K562 (cell line): ENCODE results near the gene PLCD1. TPM values are rescaled to one million over a fixed set of nuclear protein-coding genes. Genes with fewer than 3 reads are reported as not detected.

Experiments used
- ATAC-seq: fragments of 200-7000 bp; cut with Tn5 transposase; 3 replicates; pipeline ENCODE4 v1.9.1; 2020; ENCODE audit warnings: moderate library complexity
- BruUV-seq: library from RNA; stranded (reverse); fragments of 400-500 nt; replicated peaks from 2 replicates; lab custom pipeline; 2021; lab: Mats Ljungman, UMichigan
- CTCF ChIA-PET: fragments of 300-600 bp; formaldehyde crosslinking; extraction: SDS; loops from one replicate; lab custom pipeline; 2021; ENCODE audit warnings: low intra/inter-chr PET ratio; lab: Yijun Ruan, JAX
- POLR2A ChIA-PET: fragments of 300-600, 350-650 bp; sonication (Branson Sonifier 250); formaldehyde crosslinking; extraction: SDS; loops from one replicate; lab custom pipeline; 2021; ENCODE audit warnings: antibody characterized with exemption, inconsistent platforms; lab: Yijun Ruan, JAX
- DNase-seq, 4 experiments: peaks; one replicate each; pipeline versions ENCODE4 v3.0.0 to v3.0.0-alpha.2; 2011 to 2018; ENCODE audit warnings: low spot score in 3 of 4, mixed read lengths in 3 of 4; ENCODE audit errors: extremely low read depth in 1 of 4
- FAIRE-seq: peaks from 2 replicates; lab custom pipeline; 2011; peaks lifted over from hg19 to GRCh38; lab: Jason Lieb, UNC
- H2AFZ ChIP-seq: 2 replicates; pipeline ENCODE4 v1.6.0; 2011; ENCODE audit warnings: low read depth, low read length, control low read depth, inconsistent platforms
- H3K27ac ChIP-seq: fragments of 200-600 bp; 3 replicates; pipeline ENCODE4 v1.8.0; 2011; ENCODE audit warnings: low read depth, mild to moderate bottlenecking, control low read depth, inconsistent platforms, low read length, moderate library complexity, mixed read lengths; ENCODE audit errors: extremely low read depth
- H3K27me3 ChIP-seq, 2 experiments: fragments of 300-600 bp in 1 of 2; 2 replicates in 1 of 2; 3 replicates in 1 of 2; pipeline versions ENCODE4 v1.6.0 to v1.8.0; 2011; ENCODE audit warnings: inconsistent platforms in 2 of 2, low read length in 2 of 2, mild to moderate bottlenecking in 1 of 2, mixed read lengths in 1 of 2, moderate library complexity in 1 of 2; ENCODE audit not compliant: control insufficient read depth in 2 of 2, insufficient read depth in 2 of 2
- H3K36me3 ChIP-seq: fragments of 300-600 bp; 3 replicates; pipeline ENCODE4 v1.8.0; 2011; ENCODE audit warnings: mild to moderate bottlenecking, low read length, inconsistent platforms; ENCODE audit not compliant: control insufficient read depth, insufficient read depth
- H3K4me1 ChIP-seq, 2 experiments: fragments of 200-600 bp in 1 of 2; replicated peaks in 1 of 2; 2 replicates in 1 of 2; 3 replicates in 1 of 2; pipeline versions ENCODE4 v1.5.1 to v1.8.0; 2011; ENCODE audit warnings: inconsistent platforms in 2 of 2, low read length in 2 of 2, mild to moderate bottlenecking in 1 of 2, mixed read lengths in 1 of 2, moderate library complexity in 1 of 2; ENCODE audit not compliant: control insufficient read depth in 2 of 2, insufficient read depth in 2 of 2
- H3K4me2 ChIP-seq: 2 replicates; pipeline ENCODE4 v1.6.1; 2011; ENCODE audit warnings: low read length, control low read depth, inconsistent platforms, mixed read lengths; ENCODE audit not compliant: insufficient read depth
- H3K4me3 ChIP-seq: fragments of 200-600 bp; sonication (generic), shearing (Covaris generic); 2 replicates; pipeline ENCODE4 v1.5.1; 2016; ENCODE audit warnings: control low read depth, inconsistent platforms
- H3K79me2 ChIP-seq: fragments of 200-600 bp; 3 replicates; pipeline ENCODE4 v1.8.0; 2011; ENCODE audit warnings: low read length, inconsistent platforms; ENCODE audit not compliant: control insufficient read depth, insufficient read depth
- H3K9ac ChIP-seq, 2 experiments: 2 replicates each; pipeline versions ENCODE4 v1.6.0 to v1.6.1; 2011; ENCODE audit warnings: low read depth in 2 of 2, low read length in 2 of 2, control low read depth in 1 of 2, inconsistent platforms in 1 of 2, mild to moderate bottlenecking in 1 of 2, mixed read lengths in 1 of 2; ENCODE audit not compliant: insufficient read depth in 1 of 2
- H3K9me1 ChIP-seq: one replicate; pipeline ENCODE4 v1.6.0; 2011; ENCODE audit warnings: inconsistent platforms, mild to moderate bottlenecking, low read length, moderate library complexity; ENCODE audit not compliant: control insufficient read depth, insufficient read depth
- H3K9me3 ChIP-seq: replicated peaks from 2 replicates; pipeline ENCODE4 v1.5.1; 2011; ENCODE audit warnings: low read depth, low read length, inconsistent platforms; ENCODE audit not compliant: control insufficient read depth, insufficient read depth
- H4K20me1 ChIP-seq: replicated peaks from 2 replicates; pipeline ENCODE4 v1.6.1; 2011; ENCODE audit warnings: low read length, inconsistent platforms, mixed read lengths; ENCODE audit not compliant: control insufficient read depth, insufficient read depth
- FOXK1 ChIP-seq: sonication (generic); formaldehyde crosslinking; IDR thresholded peaks from 2 replicates; pipeline ENCODE4 v1.8.0; 2022; ENCODE audit warnings: missing genetic modification reagents, mild to moderate bottlenecking, borderline replicate concordance
- ZBTB7A ChIP-seq: IDR thresholded peaks from 2 replicates; pipeline ENCODE4 v1.6.1; 2011; ENCODE audit warnings: low read depth, mild to moderate bottlenecking, low read length, moderate library complexity, borderline replicate concordance; ENCODE audit not compliant: control insufficient read depth
- ZZZ3 ChIP-seq: fragments of 450-650 bp; IDR thresholded peaks from 2 replicates; pipeline ENCODE4 v1.6.1; 2016; ENCODE audit warnings: antibody characterized with exemption, mild to moderate bottlenecking, moderate library complexity
- WGBS: fragments of 100-300 bp; shearing (Covaris generic); methylation state at CpG from one replicate; pipeline ENCODE4 v1.1.6; 2016; ENCODE audit warnings: low coverage, mixed read lengths; ENCODE audit not compliant: insufficient coverage; ENCODE audit errors: missing lambda C conversion rate; 5-methylcytosine and 5-hydroxymethylcytosine counted together
- in situ Hi-C: fragments of 300-500 bp; cut with MboI; formaldehyde crosslinking; loops from 4 replicates; pipeline ENCODE4 v1.15.0; 2018; ENCODE audit warnings: inconsistent platforms, mixed read lengths
- intact Hi-C: fragments of 100-400 bp; cut with micrococcal nuclease; formaldehyde crosslinking; loops from 2 replicates; pipeline ENCODE4 v1.14.2; 2022
- polyA plus RNA-seq, 8 experiments: library from polyadenylated mRNA; depleted of rRNA in 4 of 8; stranded (reverse) in 5 of 8; unstranded in 3 of 8; fragments of >200 nt; fragmentation: Nextera tagmentation in 2 of 8; fragmentation: Illumina TruSeq in 1 of 8; extraction: Ambion mirVana in 2 of 8; extraction: Trizol in 1 of 8; gene quantifications; 2 replicates each; pipeline versions ENCODE4 v1.2.1 to v1.2.3, GENCODE V29; 2011 to 2014; ENCODE audit warnings: inconsistent platforms in 1 of 8, missing spikeins in 1 of 8
- total RNA-seq, 7 experiments: library from RNA; depleted of rRNA in 6 of 7; stranded (reverse); fragments of >200 nt in 6 of 7; fragmentation: Illumina TruSeq in 2 of 7; extraction: Trizol in 2 of 7; gene quantifications; 2 replicates each; pipeline versions ENCODE4 v1.2.1 to v1.2.3, GENCODE V29; 2011 to 2021; ENCODE audit warnings: low replicate concordance in 1 of 7
- TF ChIP-seq, protein P1 (sequence below): fragments of 450-650 bp; formaldehyde crosslinking; IDR thresholded peaks from 2 replicates; pipeline ENCODE4 v1.4.0; 2020; ENCODE audit warnings: mild to moderate bottlenecking, moderate library complexity
- TF ChIP-seq, protein P2 (sequence below): sonication (generic); formaldehyde crosslinking; IDR thresholded peaks from 2 replicates; pipeline ENCODE4 v1.8.1; 2023; ENCODE audit warnings: mild to moderate bottlenecking, missing genetic modification reagents

Gene PLCD1
- total and polyA plus RNA-seq, 9 of the 15 experiments (the other 6 are each of a cell fraction or from before 2014, with no cell fraction given), result 5.4 to 209 (median 116) TPM

DNA sequence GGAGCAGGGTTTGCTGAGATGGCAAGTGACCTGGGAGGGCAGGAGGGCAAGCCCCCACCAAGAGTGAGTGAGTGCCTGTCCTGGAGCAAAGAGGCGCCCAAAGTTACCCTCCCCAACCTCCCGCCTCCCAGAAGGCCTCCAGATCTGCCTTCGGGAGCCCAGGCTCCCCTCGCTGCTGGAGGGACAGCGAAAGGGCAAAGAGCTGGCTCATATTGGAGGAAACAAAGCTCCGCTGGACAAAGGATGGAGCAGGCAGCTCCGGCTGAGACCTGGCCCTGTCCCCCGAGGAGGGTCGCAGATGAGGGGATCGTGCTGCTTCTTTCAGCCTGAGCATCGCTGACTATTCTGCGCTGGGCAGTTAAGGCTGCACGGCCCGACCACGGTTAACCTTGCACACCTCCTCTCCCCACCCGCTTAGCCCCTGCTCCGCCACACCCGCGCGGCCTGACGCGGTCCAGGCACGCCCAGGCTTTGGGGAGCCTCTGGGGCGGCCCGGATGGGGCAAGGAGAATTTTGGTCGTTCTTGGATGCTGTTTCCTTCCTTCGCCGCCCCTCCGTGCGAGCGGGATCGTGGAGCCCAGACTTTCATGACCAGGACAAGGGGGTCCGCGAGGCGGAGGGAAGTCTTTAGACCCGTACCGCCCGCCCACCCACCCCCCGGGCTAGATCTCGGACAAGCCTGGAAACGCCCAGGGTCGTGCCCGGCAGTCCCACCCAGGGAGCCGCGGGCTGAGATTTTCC, 651 bp downstream of the PLCD1 start:
- intact Hi-C loops, result no loop called here
- Histone ChIP-seq H3K9me3 (no peaks in the 10 kb centered on the region), H4K20me1 (0 out of 2 replicates have a peak, but pooled peaks cover 6% of the 10 kb centered on the region), H3K27ac (no peak overlapping the region), H3K4me3 (no peak overlapping the region), H3K27me3 (peaks cover 0 to 33% of the 10 kb centered on the region in 2 experiments; a peak in 2 of 5 replicates), H2AFZ (no peak overlapping the region), H3K4me1 (peaks cover 15 to 43% of the 10 kb centered on the region in 2 experiments), H3K9me1 (no peaks in the 10 kb centered on the region), H3K79me2 (peaks cover under 1% of the 10 kb centered on the region; the same call in 1 of the 3 replicates)
- 37% methylated on average over 27 of the region's 45 CpGs for WGBS
- in situ Hi-C loops, result no loop called here
- no peak for TF ChIP-seq FOXK1 (CRISPR knock-in tag)
- TF ChIP-seq, protein P1, sequence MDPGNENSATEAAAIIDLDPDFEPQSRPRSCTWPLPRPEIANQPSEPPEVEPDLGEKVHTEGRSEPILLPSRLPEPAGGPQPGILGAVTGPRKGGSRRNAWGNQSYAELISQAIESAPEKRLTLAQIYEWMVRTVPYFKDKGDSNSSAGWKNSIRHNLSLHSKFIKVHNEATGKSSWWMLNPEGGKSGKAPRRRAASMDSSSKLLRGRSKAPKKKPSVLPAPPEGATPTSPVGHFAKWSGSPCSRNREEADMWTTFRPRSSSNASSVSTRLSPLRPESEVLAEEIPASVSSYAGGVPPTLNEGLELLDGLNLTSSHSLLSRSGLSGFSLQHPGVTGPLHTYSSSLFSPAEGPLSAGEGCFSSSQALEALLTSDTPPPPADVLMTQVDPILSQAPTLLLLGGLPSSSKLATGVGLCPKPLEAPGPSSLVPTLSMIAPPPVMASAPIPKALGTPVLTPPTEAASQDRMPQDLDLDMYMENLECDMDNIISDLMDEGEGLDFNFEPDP (CRISPR knock-in tag), result no peak
- TF ChIP-seq ZBTB7A, result peak; percentile 8; the same call in 1 of the 2 replicates
- TF ChIP-seq, protein P2, sequence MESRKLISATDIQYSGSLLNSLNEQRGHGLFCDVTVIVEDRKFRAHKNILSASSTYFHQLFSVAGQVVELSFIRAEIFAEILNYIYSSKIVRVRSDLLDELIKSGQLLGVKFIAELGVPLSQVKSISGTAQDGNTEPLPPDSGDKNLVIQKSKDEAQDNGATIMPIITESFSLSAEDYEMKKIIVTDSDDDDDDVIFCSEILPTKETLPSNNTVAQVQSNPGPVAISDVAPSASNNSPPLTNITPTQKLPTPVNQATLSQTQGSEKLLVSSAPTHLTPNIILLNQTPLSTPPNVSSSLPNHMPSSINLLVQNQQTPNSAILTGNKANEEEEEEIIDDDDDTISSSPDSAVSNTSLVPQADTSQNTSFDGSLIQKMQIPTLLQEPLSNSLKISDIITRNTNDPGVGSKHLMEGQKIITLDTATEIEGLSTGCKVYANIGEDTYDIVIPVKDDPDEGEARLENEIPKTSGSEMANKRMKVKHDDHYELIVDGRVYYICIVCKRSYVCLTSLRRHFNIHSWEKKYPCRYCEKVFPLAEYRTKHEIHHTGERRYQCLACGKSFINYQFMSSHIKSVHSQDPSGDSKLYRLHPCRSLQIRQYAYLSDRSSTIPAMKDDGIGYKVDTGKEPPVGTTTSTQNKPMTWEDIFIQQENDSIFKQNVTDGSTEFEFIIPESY (CRISPR knock-in tag), result peak; percentile 43; the same call in 1 of the 2 replicates
- no peak for TF ChIP-seq ZZZ3
- TF ChIP-seq, all 486 proteins: peak for 2
- Histone ChIP-seq H3K9ac (peak overlapping the region in 1 of 2 experiments; percentile 27; a peak in 2 of 4 replicates), H3K36me3 (no peaks in the 10 kb centered on the region), H3K4me2 (no peak overlapping the region)
- POLR2A ChIA-PET, result interaction anchor here (0.7 kb wide), 1 partner anchor 22 kb away, joined by 3 read pairs; no protein-coding TSS in a partner anchor
- no TSS peak for BruUV-seq
- ATAC-seq, result no peak
- CTCF ChIA-PET, result no interaction called here
- no peak for DNase-seq
- FAIRE-seq, result no peak
